HG02970 (cell line): ENCODE data around the gene TF.

Experiments used
- ATAC-seq: cut with Tn5 transposase; IDR thresholded peaks from one replicate; pipeline ENCODE4 v1.9.1; 2021; ENCODE audit warnings: mild to moderate bottlenecking, moderate library complexity, moderate number of reproducible peaks; ENCODE audit not compliant: unreplicated experiment, low FRiP score

The TF gene

GRCh38 chr3:133833880-133834620 is 87.9 kb downstream of the TF start:
- ATAC-seq, result no peak

DNA sequence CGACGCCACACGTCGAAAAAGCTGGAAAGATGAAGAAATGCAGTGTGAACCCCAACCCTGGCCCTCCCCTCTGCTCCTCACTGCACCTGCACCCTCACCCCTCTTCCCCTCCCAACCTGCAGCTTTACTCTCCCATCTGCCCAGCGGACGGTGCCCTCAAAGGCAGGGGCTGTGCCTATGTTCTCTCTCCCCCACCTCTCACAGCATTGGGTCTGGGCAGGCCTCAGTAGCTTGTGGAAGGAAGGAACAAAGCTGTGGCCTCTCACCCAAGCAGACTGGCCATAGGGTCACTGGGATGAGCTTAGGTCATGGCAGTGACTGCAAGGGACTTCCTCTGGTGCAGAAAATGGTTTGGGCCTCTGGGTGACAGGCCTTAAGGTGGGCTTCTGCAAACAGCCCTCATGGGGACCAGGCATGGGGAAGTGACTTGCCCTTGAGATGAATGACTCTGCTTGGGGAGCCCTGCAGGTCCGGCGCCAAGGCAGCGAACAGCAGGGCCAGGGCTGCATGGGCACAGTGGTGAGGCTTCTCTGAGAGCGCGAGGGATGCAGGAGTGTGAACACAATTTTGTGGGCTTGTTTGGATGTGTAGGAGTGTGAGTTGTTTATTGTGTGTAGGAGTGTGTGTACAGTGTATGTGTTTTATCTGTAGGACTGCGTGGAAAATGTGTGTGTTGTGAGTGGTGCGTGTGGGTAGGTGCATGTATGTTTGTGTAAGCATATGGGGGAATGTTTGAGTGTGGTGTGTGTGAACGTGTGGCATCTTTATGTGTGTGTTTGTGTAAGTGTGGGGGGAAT is 88.6 kb downstream of the TF start:
- no peak for ATAC-seq

DNA sequence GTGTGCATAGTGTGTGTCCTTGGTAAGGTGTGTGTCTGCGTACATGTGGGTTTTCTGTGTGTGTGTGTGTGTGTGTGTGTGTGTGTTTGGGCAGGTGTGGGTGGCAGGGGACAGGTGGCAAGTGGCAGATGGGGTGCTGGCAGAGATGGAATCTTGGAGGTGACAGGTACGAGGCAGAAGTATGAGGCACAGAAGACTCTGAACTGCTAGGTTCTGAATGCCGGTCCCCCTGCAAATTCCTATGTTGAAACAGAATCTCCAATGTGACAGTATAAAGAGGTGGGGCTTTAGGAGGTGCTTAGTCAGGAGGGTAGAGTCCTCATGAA is 89.2 kb downstream of the TF start:
- no peak for ATAC-seq

GRCh38 chr3:133835961-133836360 is 89.8 kb downstream of the TF start:
- no peak for ATAC-seq

GRCh38 chr3:133836497-133837158 is 90.4 kb downstream of the TF start:
- no peak for ATAC-seq

DNA sequence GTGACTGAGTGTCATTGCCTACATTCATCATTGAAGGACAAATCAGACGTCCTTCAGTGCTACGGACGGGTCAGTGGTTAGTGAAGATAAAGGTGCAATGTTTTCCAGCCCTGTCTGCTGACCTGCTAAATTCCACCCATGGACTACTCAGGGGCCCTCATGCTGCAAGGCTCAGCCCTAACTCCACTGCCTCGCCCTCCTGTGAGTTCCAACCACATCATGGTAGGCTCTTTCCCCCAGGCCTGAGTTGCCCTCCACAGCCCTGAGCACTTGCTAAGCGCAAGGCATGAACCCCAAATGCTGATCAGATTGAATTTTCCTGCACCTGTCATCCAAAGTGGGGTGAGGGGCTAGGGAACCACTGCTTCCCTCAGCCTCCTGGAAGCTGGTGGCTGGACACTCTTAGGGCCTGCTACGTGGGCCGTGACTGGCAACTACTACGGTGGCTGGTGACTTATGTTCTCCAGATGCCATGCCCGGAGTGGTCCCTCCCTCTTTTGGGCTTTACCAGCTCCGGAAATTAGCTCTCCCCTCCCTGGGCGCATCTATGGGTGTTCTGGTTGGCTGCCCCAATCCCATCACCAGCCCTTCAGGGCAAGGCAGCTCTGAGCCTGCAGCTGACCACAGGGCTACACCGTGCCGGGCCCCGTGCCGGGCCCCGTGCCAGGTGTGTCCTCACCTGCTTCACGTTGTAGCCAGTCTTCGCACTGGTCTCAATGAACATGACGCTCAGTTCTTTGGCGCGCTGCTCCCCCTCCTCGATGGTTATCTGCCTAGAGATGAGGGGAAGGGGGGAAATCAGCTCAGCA is 91.5 kb downstream of the TF start:
- no peak for ATAC-seq

DNA sequence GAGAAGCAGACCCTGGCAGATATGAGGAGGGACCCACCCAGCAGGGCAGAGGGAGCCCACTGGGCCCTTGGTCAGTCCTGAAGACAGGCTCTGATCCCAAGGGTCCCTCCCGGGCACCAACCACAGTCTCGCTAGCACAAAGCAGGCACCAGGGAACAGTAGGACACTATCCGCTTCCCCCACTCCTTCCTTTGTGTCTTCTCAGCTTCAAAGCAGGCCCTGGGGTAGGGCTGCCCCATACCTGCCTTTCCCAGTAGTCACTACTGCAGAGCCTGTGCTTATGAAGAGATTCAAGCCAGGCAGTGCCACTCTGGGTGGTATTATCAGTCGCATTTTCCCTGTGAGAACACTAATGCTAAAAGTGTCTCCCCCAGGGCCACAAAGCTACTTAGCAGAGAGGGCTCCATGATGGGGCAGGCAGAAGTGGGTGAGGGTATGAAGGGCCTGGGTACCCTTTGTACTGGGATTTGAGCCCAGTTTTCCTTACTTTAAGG is 92.2 kb downstream of the TF start:
- no peak for ATAC-seq

- ATAC-seq, result no peak
These were observed 93.0 kb downstream of the TF start for GRCh38 chr3:133838916-133839800.

GRCh38 chr3:133840055-133840737 is 94.0 kb downstream of the TF start:
- no peak for ATAC-seq

DNA sequence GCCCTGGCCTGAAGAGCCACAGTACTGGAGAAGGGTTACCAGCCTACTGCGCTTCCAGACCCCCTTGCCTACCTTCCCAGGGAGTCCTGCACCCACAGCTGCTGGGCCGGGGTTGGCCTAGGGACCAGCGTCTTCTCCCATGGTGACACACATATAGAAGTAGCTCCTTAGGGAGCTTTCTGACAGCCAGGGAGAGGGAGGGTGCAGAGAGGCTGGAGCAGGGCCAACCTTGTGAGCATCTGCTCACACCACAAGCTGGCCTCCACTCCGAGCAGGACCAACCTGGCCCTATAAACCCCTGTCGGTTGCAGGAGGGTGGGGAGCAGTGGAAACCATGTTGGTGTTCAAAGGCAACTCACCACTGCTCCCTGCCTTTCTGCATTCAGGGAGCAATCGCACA is 94.6 kb downstream of the TF start:
- ATAC-seq, result no peak

GRCh38 chr3:133841196-133841595 is 95.0 kb downstream of the TF start:
- no peak for ATAC-seq

DNA sequence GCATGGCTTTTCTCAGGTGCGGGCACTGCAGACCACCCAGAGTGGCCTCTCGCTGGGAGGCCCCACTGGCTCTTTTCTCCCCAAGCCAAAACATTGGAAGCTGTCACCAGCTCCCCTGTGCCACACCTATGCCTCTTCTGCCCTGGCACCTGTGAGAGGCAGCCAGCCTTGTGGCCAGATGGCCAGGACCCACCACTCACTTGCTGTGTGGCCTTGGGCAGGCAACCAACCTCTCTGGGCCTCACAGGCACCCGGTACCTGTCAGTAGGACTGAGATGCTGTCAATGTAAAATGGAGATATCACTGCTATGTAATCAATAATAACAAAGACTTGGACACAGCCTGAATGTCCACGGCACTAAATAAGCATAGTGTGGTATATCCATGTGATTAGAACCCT is 96.0 kb downstream of the TF start:
- ATAC-seq, result no peak

DNA sequence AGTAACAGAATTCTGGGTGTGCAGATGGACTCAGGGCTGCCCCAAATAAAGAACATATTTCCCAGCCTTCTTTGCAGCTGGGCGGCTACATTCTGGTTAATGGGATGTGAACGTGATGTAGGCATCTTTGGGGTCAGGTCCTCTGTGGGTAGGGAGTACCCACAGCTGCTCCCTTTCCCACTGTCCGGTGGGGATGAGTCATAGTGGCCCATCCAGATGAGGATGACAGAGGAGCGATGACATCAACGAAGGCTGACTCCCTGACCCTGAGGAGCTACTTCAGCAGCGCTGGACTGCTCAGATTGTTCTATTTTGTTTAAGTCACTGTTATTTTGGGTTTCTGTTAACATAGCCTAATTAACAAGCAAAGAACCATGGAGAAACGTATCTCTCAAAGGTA is 97.4 kb downstream of the TF start:
- no peak for ATAC-seq

- ATAC-seq, result no peak
These were observed 98.9 kb downstream of the TF start for GRCh38 chr3:133845127-133845526.
